Esophagus squamous epithelium (tissue), 5 donors: Measurements from ENCODE around the gene SLAMF6. TPM values are rescaled to one million over a fixed set of nuclear protein-coding genes. Genes with fewer than 3 reads are reported as not detected.

Experiments used
- DNase-seq: peaks from one replicate; lab custom pipeline; 2025; lab: John Stamatoyannopoulos, UW
- H3K27ac ChIP-seq, 4 donors: fragments of 200-600 bp; sonication (generic); one replicate each; pipeline ENCODE4 v1.5.1; 2016 to 2019; ENCODE audit warnings: mild to moderate bottlenecking in 1 of 4
- H3K27me3 ChIP-seq, 4 donors: fragments of 200-600 bp; sonication (generic); 1 replicate in 3 of 4; 2 replicates in 1 of 4; pipeline versions ENCODE4 v1.5.1 to v1.6.0; 2017 to 2021; ENCODE audit warnings: antibody characterized with exemption in 1 of 4
- H3K36me3 ChIP-seq, 3 donors: fragments of 200-600 bp; sonication (generic); one replicate each; pipeline ENCODE4 v1.5.1; 2016 to 2019
- H3K4me1 ChIP-seq, 3 donors: fragments of 200-600 bp; sonication (generic); one replicate each; pipeline ENCODE4 v1.5.1; 2017 to 2019
- H3K4me3 ChIP-seq, 4 donors: fragments of 200-600 bp; sonication (generic); 1 replicate in 3 of 4; 2 replicates in 1 of 4; pipeline ENCODE4 v1.5.1; 2016 to 2019; ENCODE audit warnings: mild to moderate bottlenecking in 2 of 4, moderate library complexity in 1 of 4
- H3K9me3 ChIP-seq, 3 donors: fragments of 200-600 bp; sonication (generic); one replicate each; pipeline ENCODE4 v1.5.1; 2016 to 2019
- POLR2A ChIP-seq, 4 donors: fragments of 450-650 bp; IDR thresholded peaks; one replicate each; pipeline ENCODE4 v1.6.1; 2017; ENCODE audit warnings: antibody characterized with exemption in 4 of 4, mild to moderate bottlenecking in 4 of 4, moderate library complexity in 3 of 4
- WGBS, 2 donors: methylation state at CpG; one replicate each; pipeline ENCODE4 v1.1.5; 2018; 5-methylcytosine and 5-hydroxymethylcytosine counted together
- intact Hi-C: fragments of 100-400 bp; cut with DNase I; formaldehyde crosslinking; loops from one replicate; pipeline ENCODE4 v1.15.0; 2022
- total RNA-seq, 4 donors: library from RNA; depleted of rRNA; stranded (reverse); fragments of >200 nt; gene quantifications; one replicate each; pipeline ENCODE4 v1.1.0, GENCODE V29; 2016
- TF ChIP-seq, protein P1 (sequence below), 6 experiments: fragments of 450-650 bp in 4 of 6; fragments of 200-600 bp in 2 of 6; sonication (generic) in 2 of 6; IDR thresholded peaks; one replicate each; pipeline ENCODE4 v1.5.1; 2016 to 2019; ENCODE audit warnings: antibody characterized with exemption in 6 of 6, mild to moderate bottlenecking in 4 of 6, moderate library complexity in 4 of 6
- donor health status: DM: yes; HTN: yes; CAD: no.

Gene SLAMF6
- total RNA-seq, 4 donors from 2014 or later: 1.2 to 5.0 (median 1.5) TPM

DNA sequence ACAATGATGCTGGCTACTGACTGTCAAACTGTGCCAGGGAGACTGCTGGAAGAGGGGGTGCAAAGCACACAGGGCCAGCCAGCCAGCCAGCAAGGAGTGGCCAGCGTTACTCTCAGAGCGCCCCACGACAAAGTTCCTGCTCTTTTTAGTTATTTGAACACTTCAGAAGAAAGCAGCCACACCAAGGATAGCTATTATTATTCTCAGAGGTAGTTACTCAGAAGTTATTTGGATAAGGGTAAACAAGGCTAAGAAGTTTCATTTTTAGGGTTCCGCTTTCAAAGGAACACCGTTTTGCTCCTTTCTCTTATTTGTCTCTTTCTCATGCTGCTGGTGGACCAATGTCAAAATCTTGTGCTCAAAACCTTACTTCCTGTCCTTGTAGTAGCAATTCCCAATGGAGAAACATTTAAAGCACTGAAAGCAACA, 62.8 kb downstream of the SLAMF6 start:
- Histone ChIP-seq H3K27me3 (no peaks in the 10 kb centered on the region), H3K27ac (no peak overlapping the region), H3K4me3 (no peak overlapping the region), H3K9me3 (no peaks in the 10 kb centered on the region), H3K4me1 (no peaks in the 10 kb centered on the region), H3K36me3 (no peaks in the 10 kb centered on the region)
- no peak for DNase-seq
- intact Hi-C loops: no loop called here
- no peak for TF ChIP-seq POLR2A (IDR thresholded peaks at IDR 0.05)
- TF ChIP-seq, protein P1, sequence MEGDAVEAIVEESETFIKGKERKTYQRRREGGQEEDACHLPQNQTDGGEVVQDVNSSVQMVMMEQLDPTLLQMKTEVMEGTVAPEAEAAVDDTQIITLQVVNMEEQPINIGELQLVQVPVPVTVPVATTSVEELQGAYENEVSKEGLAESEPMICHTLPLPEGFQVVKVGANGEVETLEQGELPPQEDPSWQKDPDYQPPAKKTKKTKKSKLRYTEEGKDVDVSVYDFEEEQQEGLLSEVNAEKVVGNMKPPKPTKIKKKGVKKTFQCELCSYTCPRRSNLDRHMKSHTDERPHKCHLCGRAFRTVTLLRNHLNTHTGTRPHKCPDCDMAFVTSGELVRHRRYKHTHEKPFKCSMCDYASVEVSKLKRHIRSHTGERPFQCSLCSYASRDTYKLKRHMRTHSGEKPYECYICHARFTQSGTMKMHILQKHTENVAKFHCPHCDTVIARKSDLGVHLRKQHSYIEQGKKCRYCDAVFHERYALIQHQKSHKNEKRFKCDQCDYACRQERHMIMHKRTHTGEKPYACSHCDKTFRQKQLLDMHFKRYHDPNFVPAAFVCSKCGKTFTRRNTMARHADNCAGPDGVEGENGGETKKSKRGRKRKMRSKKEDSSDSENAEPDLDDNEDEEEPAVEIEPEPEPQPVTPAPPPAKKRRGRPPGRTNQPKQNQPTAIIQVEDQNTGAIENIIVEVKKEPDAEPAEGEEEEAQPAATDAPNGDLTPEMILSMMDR (IDR thresholded peaks at IDR 0.05): no peak
- 65 to 72% methylated on average over 5 of the region's 5 CpGs for WGBS, 2 donors

DNA sequence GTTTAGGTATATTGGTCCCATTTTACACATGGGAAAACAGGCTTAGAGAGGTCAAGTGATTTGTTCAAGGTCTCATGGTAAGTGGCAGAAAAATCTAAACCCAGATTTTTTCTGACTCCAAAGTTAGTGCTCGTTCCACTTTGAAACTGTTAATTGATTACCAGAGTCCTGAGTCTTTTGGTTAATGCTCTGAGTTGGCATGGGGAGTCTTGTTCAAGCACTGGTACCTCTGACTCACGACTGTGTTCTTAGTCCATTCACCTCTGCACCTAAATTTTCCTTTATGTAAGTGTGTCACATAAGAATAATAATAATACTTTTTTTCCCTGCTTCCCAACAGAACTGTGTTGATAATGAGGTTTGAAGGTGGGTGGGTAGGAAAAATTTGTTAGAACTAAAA, 63.4 kb downstream of the SLAMF6 start:
- DNase-seq: no peak

DNA sequence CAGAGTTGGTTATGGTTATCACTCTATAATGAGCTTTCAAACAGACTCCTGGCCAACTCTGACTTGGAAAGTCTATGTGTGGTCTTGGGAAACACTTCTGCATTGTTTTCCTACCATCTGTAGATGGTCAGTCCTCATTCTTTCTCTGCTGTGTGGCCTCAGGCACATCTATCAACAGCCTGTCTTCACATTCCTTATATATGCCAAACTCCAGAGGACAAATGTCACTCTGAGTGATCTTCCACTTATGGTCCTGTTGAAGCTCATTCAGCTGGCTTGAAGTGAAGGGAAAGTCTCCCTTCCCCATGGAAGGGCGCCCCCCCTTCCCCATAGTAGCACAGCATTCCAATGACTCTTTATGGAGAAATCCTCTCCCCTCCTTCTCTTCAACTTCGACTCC, 64.0 kb downstream of the SLAMF6 start:
- intact Hi-C loops: no loop called here
- H3K27me3 ChIP-seq: no peaks in the 10 kb centered on the region
- DNase-seq: no peak
- no peak for TF ChIP-seq POLR2A (IDR thresholded peaks at IDR 0.05)
- TF ChIP-seq, protein P1 (IDR thresholded peaks at IDR 0.05): no peak
- 60 to 75% methylated on average over 1 of the region's 2 CpGs for WGBS, 2 donors
- H3K27ac ChIP-seq: no peak overlapping the region
- H3K4me1 ChIP-seq: no peaks in the 10 kb centered on the region
- H3K9me3 ChIP-seq: no peaks in the 10 kb centered on the region
- H3K4me3 ChIP-seq: no peak overlapping the region
- no peaks in the 10 kb centered on the region for H3K36me3 ChIP-seq

More for the DNA sequence above, 63.4 kb downstream of the SLAMF6 start:
- Histone ChIP-seq H3K4me3 (no peak overlapping the region), H3K27ac (no peak overlapping the region), H3K36me3 (no peaks in the 10 kb centered on the region), H3K9me3 (no peaks in the 10 kb centered on the region), H3K27me3 (no peaks in the 10 kb centered on the region), H3K4me1 (no peaks in the 10 kb centered on the region)
- 53 to 69% methylated on average over 2 of the region's 2 CpGs for WGBS, 2 donors
- TF ChIP-seq, protein P1 (IDR thresholded peaks at IDR 0.05): no peak
- no peak for TF ChIP-seq POLR2A (IDR thresholded peaks at IDR 0.05)
- intact Hi-C loops: no loop called here

DNA sequence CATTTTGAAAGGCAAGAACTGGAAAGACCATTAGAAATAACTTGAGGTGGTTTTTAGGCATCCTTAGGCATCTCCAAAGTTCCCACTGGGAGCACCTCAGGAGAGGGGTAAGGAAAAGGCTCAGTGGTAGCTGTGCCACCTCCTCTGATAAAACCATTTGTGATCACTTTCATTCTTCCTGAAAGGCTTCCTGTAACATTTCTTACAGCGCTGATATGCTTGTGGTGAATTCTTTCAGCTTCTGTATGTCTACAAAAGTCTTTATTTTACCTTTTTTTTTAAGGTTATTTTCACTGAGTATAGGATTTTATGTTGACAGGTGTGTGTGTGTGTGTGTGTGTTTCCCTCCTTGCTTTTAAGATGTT, 67.9 kb downstream of the SLAMF6 start:
- Histone ChIP-seq H3K36me3 (no peaks in the 10 kb centered on the region), H3K27me3 (peaks cover 0 to 4% (median 0%) of the 10 kb centered on the region in 4 donors), H3K4me3 (no peak overlapping the region), H3K27ac (no peak overlapping the region), H3K4me1 (no peaks in the 10 kb centered on the region), H3K9me3 (no peaks in the 10 kb centered on the region)
- DNase-seq: no peak
- intact Hi-C loops: no loop called here
- 73 to 76% methylated on average over 1 of the region's 1 CpG for WGBS, 2 donors
- TF ChIP-seq, protein P1 (IDR thresholded peaks at IDR 0.05): no peak
- no peak for TF ChIP-seq POLR2A (IDR thresholded peaks at IDR 0.05)

DNA sequence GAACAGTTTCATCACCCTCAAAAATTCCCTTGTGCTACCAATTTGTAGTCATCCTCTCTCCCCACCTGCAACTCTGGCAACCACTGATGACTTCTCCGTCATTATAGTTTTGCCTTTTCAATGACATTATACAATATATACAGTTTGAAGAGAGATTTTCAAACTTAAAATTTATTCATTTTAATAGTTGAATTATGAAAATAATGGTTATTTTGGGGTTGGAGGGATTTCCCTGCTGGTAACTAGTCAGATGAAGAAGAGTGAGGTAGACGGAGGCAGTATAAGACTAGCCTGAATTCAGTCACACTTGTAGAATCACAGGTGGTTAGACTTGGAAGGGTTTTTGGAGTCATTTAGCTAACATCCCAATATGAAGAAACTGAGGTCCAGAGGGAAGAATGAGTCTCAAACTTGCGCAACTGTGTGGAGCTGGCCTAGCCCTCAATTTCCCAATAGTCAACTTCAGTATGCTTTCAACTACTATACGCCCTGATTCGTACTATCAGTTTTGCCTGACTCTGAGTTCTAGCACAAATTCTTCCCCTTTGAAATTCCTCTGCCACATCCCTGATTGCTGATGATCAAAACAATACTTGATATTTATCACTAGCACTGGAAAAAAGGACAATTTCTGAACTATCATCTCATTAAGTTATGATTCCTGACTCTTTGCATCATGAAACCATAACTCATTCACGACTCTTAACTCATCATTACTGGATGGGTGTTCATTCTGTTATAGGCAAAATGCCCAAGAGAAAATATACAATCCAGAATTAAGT, 68.5 kb downstream of the SLAMF6 start:
- no peak overlapping the region for H3K27ac ChIP-seq
- no peaks in the 10 kb centered on the region for H3K4me1 ChIP-seq
- 75 to 89% methylated on average over 6 of the region's 6 CpGs for WGBS, 2 donors
- H3K27me3 ChIP-seq: peaks cover 0 to 4% (median 0%) of the 10 kb centered on the region in 4 donors
- intact Hi-C loops: no loop called here
- no peaks in the 10 kb centered on the region for H3K9me3 ChIP-seq
- DNase-seq: no peak
- TF ChIP-seq, protein P1 (IDR thresholded peaks at IDR 0.05): no peak
- TF ChIP-seq POLR2A (IDR thresholded peaks at IDR 0.05): no peak
- no peak overlapping the region for H3K4me3 ChIP-seq
- no peaks in the 10 kb centered on the region for H3K36me3 ChIP-seq
